PC-3 (cell line): ENCODE measurements around the gene TPSG1. TPM values are rescaled to one million over a fixed set of nuclear protein-coding genes. Genes with fewer than 3 reads are reported as not detected.
"Not testable (repeated sequence)": the region's sequence is repeated elsewhere in the genome, so short reads cannot be mapped to it uniquely, and the experiment has no call there.

Source experiments
- ATAC-seq: fragments of 200-7000 bp; cut with Tn5 transposase; 2 replicates; pipeline ENCODE4 v1.9.1; 2020; ENCODE audit warnings: mild to moderate bottlenecking, moderate library complexity
- BruUV-seq: library from RNA; stranded (reverse); fragments of 400-500 nt; replicated peaks from 2 replicates; lab custom pipeline; 2021; lab: Mats Ljungman, UMichigan
- CTCF ChIA-PET: fragments of 300-600 bp; sonication (Branson Sonifier 250); formaldehyde crosslinking; loops from one replicate; lab custom pipeline; 2022; ENCODE audit warnings: antibody characterized with exemption; lab: Charles Lee
- POLR2A ChIA-PET: fragments of 300-600 bp; sonication (Branson Sonifier 250); formaldehyde crosslinking; loops from one replicate; lab custom pipeline; 2022; ENCODE audit warnings: antibody characterized with exemption; ENCODE audit not compliant: unreplicated experiment; lab: Charles Lee
- DNase-seq: peaks from one replicate; pipeline ENCODE4 v3.0.0-alpha.2; 2015
- H2AFZ ChIP-seq: fragments of 300-600 bp; sonication (generic); 2 replicates; pipeline ENCODE4 v1.6.0; 2016; ENCODE audit warnings: antibody characterized with exemption, low read length
- H3F3A ChIP-seq: fragments of 300-600 bp; sonication (generic); one replicate; pipeline ENCODE4 v1.6.0; 2017; ENCODE audit warnings: antibody characterized with exemption, low read length, control low read depth, mild to moderate bottlenecking; ENCODE audit not compliant: unreplicated experiment
- H3K27ac ChIP-seq: fragments of 300-600 bp; sonication (generic); 2 replicates; pipeline ENCODE4 v1.5.1; 2016; ENCODE audit warnings: mild to moderate bottlenecking, low read length
- H3K27me3 ChIP-seq: fragments of 300-600 bp; sonication (generic); 2 replicates; pipeline ENCODE4 v1.6.1; 2016; ENCODE audit warnings: low read length, mixed read lengths
- H3K36me3 ChIP-seq: fragments of 300-600 bp; sonication (generic); 2 replicates; pipeline ENCODE4 v1.6.1; 2016; ENCODE audit warnings: low read depth, mixed run types, low read length, mixed read lengths
- H3K4me1 ChIP-seq: fragments of 300-600 bp; sonication (generic); 2 replicates; pipeline ENCODE4 v1.5.1; 2016; ENCODE audit warnings: low read length; ENCODE audit not compliant: insufficient read depth
- H3K4me2 ChIP-seq: fragments of 300-600 bp; sonication (generic); 2 replicates; pipeline ENCODE4 v1.6.0; 2016; ENCODE audit warnings: low read length
- H3K4me3 ChIP-seq: fragments of 300-600 bp; sonication (generic); 2 replicates; pipeline ENCODE4 v1.5.1; 2016; ENCODE audit warnings: mild to moderate bottlenecking, low read length, mixed read lengths
- H3K79me2 ChIP-seq: fragments of 300-600 bp; sonication (generic); 2 replicates; pipeline ENCODE4 v1.6.1; 2017; ENCODE audit warnings: low read length, mixed read lengths
- H3K9ac ChIP-seq: fragments of 300-600 bp; sonication (generic); 2 replicates; pipeline ENCODE4 v1.6.0; 2016; ENCODE audit warnings: mild to moderate bottlenecking, low read length
- H3K9me2 ChIP-seq: fragments of 300-600 bp; sonication (generic); replicated peaks from 2 replicates; pipeline ENCODE4 v1.6.1; 2016; ENCODE audit warnings: mixed run types, low read length, mixed read lengths
- H3K9me3 ChIP-seq: fragments of 300-600 bp; sonication (generic); 2 replicates; pipeline ENCODE4 v1.6.1; 2016; ENCODE audit warnings: low read length, mixed read lengths
- H4K20me1 ChIP-seq: fragments of 300-600 bp; sonication (generic); 2 replicates; pipeline ENCODE4 v1.6.1; 2016; ENCODE audit warnings: low read length, mixed read lengths
- EZH2 ChIP-seq: fragments of 300-600 bp; sonication (generic); IDR thresholded peaks from one replicate; pipeline ENCODE4 v1.6.1; 2017; ENCODE audit warnings: antibody characterized with exemption, mild to moderate bottlenecking, low read length; ENCODE audit not compliant: unreplicated experiment
- EZH2phosphoT487 ChIP-seq: fragments of 300-600 bp; sonication (generic); IDR thresholded peaks from 2 replicates; pipeline ENCODE4 v1.6.1; 2018; ENCODE audit warnings: mild to moderate bottlenecking, antibody characterized with exemption, low read length, borderline replicate concordance
- intact Hi-C: fragments of 100-400 bp; cut with micrococcal nuclease; formaldehyde crosslinking; loops from 2 replicates; pipeline ENCODE4 v1.9.0; 2023
- total RNA-seq: library from RNA; depleted of rRNA; stranded (reverse); fragments of >200 nt; gene quantifications from 2 replicates; pipeline ENCODE4 v1.2.3, GENCODE V29; 2014
- TF ChIP-seq, protein P1 (sequence below): fragments of 300-600 bp; sonication (generic); conservative IDR thresholded peaks from 2 replicates; pipeline ENCODE4 v1.5.1; 2017; ENCODE audit warnings: antibody characterized with exemption, low read depth, mild to moderate bottlenecking, low read length

Gene TPSG1
- total RNA-seq, 1 experiment from 2014 or later, result not detected

DNA sequence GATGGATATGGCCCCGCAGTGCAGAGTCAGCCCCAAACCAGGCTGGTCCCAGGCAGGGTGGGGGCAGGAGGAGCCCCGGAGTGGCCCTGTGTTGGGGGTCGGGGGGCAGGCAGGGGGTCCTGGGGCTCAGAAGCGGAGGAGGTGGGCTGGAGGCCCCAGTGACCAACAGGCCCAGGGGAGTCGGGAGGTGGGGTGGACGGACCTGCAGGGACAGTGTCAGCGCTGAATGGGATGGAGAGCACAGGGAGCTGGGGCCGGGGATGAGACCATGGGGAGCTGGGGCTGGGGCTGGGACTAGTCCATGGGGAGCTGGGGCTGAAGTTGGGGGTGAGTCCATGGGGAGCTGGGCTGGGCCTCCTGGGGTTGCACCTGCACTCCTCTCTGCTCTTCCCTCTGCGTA is 14.5 kb upstream of the TPSG1 start:
- H3K4me2 ChIP-seq, DNase-seq, intact Hi-C loops, BruUV-seq, H3K9me2 ChIP-seq, H3K36me3 ChIP-seq, H3K27me3 ChIP-seq, H4K20me1 ChIP-seq, H2AFZ ChIP-seq, H3K9ac ChIP-seq, POLR2A ChIA-PET, H3K27ac ChIP-seq, H3K4me3 ChIP-seq, H3K4me1 ChIP-seq, H3F3A ChIP-seq, H3K9me3 ChIP-seq, H3K79me2 ChIP-seq, CTCF ChIA-PET, ATAC-seq: not testable (repeated sequence)

DNA sequence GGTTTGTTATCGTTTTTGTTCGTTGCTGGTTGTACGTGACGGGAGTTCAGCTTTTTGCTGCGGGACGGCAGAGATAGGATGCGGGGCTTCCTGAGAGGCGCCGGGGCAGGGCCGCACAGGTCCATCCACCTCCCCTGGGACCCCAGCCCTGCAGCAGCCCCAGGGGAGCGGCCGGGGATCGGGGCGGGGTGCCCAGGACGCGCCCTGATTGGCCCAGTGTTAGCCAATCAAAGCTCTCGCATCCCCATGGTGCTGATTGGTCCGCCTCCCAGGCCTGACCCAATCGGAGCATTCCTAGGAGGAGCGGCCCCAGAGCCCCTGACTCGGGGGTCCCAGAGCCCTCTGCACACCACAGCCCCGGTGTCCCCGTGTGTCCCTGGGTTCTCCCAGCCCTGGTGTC is 13.8 kb upstream of the TPSG1 start:
- BruUV-seq, H2AFZ ChIP-seq, CTCF ChIA-PET, H3K79me2 ChIP-seq, H3K4me2 ChIP-seq, H4K20me1 ChIP-seq, POLR2A ChIA-PET, H3K27me3 ChIP-seq, H3K4me3 ChIP-seq, H3K27ac ChIP-seq, intact Hi-C loops, H3K9ac ChIP-seq, H3K9me3 ChIP-seq, H3K4me1 ChIP-seq, H3K9me2 ChIP-seq, DNase-seq, H3K36me3 ChIP-seq, H3F3A ChIP-seq: not testable (repeated sequence)
- ATAC-seq, result peak; percentile 56

DNA sequence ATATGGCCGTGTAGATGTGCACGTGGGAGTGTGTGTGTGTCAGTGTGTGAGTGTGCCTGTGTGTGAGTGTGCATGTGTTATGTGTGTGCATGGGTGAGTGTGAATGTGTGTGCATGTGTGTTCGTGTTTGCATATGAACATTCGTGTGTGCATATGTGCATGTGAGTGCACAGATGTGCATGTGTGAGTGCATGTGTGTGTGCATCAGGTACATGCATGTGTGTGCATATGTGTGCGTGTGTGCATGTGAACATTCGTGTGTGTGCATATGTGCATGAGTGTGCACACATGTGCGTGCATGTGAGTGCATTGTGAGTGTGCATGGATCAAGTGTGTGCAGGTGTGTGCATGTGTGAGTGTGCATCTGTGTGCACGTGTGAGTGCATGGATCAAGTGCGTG is 12.9 kb upstream of the TPSG1 start:
- no peak for ATAC-seq
- Histone ChIP-seq H3K4me3 (no peak overlapping the region), H3K36me3 (no peaks in the 10 kb centered on the region), H3K27me3 (no peaks in the 10 kb centered on the region), H3K4me2 (no peak overlapping the region), H4K20me1 (no peaks in the 10 kb centered on the region), H2AFZ (no peak overlapping the region), H3F3A (no peaks in the 10 kb centered on the region), H3K9me2 (no peaks in the 10 kb centered on the region), H3K79me2 (no peaks in the 10 kb centered on the region), H3K27ac (no peak overlapping the region), H3K9me3 (no peaks in the 10 kb centered on the region), H3K9ac (no peak overlapping the region), H3K4me1 (no peaks in the 10 kb centered on the region)
- ChIA-PET CTCF (no interaction called here), POLR2A (no interaction called here)
- no peak for DNase-seq
- intact Hi-C loops, result no loop called here
- no TSS peak for BruUV-seq
- no peak for TF ChIP-seq EZH2phosphoT487
- TF ChIP-seq, protein P1, sequence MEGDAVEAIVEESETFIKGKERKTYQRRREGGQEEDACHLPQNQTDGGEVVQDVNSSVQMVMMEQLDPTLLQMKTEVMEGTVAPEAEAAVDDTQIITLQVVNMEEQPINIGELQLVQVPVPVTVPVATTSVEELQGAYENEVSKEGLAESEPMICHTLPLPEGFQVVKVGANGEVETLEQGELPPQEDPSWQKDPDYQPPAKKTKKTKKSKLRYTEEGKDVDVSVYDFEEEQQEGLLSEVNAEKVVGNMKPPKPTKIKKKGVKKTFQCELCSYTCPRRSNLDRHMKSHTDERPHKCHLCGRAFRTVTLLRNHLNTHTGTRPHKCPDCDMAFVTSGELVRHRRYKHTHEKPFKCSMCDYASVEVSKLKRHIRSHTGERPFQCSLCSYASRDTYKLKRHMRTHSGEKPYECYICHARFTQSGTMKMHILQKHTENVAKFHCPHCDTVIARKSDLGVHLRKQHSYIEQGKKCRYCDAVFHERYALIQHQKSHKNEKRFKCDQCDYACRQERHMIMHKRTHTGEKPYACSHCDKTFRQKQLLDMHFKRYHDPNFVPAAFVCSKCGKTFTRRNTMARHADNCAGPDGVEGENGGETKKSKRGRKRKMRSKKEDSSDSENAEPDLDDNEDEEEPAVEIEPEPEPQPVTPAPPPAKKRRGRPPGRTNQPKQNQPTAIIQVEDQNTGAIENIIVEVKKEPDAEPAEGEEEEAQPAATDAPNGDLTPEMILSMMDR, result no peak
- no peak for TF ChIP-seq EZH2

DNA sequence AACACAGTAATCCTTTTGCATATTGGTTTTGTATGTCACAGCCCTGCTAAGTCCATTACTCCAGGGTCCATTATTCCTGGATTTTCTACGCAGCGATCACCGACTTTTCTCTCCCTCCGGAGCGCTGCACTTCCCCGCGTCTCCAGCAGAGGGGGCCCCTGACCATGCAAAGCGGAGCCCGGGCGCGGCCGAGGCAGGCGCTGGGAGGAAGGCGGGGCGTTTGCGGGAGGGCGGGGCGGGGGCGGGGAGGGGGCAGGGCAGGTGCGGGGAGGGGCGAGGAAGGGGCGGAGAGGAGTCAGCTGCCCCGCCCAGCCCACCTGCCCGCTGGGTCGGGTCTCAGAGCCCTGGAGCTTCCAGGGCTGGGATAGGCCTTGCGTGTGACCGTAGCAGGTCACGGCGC is 11.6 kb upstream of the TPSG1 start:
- BruUV-seq, H3K79me2 ChIP-seq, H2AFZ ChIP-seq, H3K36me3 ChIP-seq, H3F3A ChIP-seq, H4K20me1 ChIP-seq, H3K4me2 ChIP-seq, H3K9ac ChIP-seq, CTCF ChIA-PET, H3K9me3 ChIP-seq, H3K9me2 ChIP-seq, intact Hi-C loops, H3K4me3 ChIP-seq, H3K27me3 ChIP-seq, H3K4me1 ChIP-seq, H3K27ac ChIP-seq, DNase-seq, POLR2A ChIA-PET: not testable (repeated sequence)
- peak; percentile 37 for ATAC-seq

DNA sequence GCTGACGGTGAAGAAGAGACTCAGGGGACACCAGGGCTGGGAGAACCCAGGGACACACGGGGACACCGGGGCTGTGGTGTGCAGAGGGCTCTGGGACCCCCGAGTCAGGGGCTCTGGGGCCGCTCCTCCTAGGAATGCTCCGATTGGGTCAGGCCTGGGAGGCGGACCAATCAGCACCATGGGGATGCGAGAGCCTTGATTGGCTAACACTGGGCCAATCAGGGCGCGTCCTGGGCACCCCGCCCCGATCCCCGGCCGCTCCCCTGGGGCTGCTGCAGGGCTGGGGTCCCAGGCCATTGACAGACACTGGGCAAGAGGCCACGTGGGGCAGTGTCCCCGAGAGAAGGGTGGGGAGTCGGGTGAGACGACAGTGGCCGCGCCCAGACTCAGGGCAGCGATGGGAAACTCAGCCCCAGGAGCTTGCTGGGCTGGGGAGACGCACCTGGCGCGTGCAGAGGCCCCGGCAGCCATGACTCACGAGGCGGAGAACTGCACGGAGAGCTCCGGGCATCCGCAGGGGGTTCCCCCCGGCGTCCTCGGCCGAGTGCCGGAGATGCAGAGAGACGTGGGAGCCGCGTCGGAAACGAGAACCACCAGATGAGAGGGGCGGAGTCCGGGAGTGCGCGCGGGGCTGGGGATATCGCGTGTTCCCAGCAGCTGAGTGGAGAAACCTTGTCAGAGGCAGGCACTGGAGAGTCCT is 7.1 kb upstream of the TPSG1 start:
- DNase-seq, H3F3A ChIP-seq, H3K27ac ChIP-seq, CTCF ChIA-PET, H3K79me2 ChIP-seq, BruUV-seq, H3K27me3 ChIP-seq, H4K20me1 ChIP-seq, H3K36me3 ChIP-seq, H3K4me3 ChIP-seq, POLR2A ChIA-PET, H3K9ac ChIP-seq, H3K4me2 ChIP-seq, intact Hi-C loops, H3K4me1 ChIP-seq, H2AFZ ChIP-seq, H3K9me2 ChIP-seq, H3K9me3 ChIP-seq: not testable (repeated sequence)
- peak; percentile 80 for ATAC-seq

DNA sequence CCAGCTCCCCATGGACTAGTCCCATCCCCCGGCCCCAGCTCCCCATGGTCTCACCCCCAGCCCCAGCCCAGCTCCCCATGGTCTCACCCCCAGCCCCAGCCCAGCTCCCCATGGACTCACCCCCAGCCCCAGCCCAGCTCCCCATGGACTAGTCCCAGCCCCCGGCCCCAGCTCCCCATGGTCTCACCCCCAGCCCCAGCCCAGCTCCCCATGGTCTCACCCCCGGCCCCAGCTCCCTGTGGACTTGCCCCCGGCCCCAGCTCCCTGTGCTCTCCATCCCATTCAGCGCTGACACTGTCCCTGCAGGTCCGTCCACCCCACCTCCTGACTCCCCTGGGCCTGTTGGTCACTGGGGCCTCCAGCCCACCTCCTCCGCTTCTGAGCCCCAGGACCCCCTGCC is 6.2 kb upstream of the TPSG1 start:
- POLR2A ChIA-PET, H3F3A ChIP-seq, DNase-seq, H3K36me3 ChIP-seq, H3K4me1 ChIP-seq, H3K4me2 ChIP-seq, H3K79me2 ChIP-seq, H3K9me3 ChIP-seq, BruUV-seq, H3K9ac ChIP-seq, H3K9me2 ChIP-seq, CTCF ChIA-PET, H3K4me3 ChIP-seq, H3K27ac ChIP-seq, H4K20me1 ChIP-seq, intact Hi-C loops, H2AFZ ChIP-seq, ATAC-seq, H3K27me3 ChIP-seq: not testable (repeated sequence)
